Measurements from ENCODE around the gene CEP55.

CEP55 gene

DNA sequence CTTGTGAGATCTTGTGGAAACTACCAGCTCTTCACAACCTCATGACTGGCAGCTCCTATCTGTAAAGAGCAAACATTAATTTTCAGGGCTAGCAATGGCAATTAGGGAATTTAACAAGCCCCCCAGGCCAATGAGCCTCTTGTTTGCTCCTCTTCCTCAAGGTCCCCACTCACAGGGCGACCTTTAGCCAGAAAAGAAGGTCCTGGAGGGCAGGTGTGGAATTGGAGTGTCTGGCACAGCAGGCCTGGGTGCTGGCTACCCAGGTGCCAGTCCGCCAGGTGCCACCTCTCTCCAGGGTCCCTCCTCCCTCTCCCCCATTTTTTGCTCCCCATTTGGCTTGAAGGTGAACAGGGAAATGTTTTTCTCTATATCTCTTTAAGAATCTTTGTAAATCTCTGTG lies 1.9 kb upstream of the CEP55 start:
- TF ChIP-seq, protein P1, sequence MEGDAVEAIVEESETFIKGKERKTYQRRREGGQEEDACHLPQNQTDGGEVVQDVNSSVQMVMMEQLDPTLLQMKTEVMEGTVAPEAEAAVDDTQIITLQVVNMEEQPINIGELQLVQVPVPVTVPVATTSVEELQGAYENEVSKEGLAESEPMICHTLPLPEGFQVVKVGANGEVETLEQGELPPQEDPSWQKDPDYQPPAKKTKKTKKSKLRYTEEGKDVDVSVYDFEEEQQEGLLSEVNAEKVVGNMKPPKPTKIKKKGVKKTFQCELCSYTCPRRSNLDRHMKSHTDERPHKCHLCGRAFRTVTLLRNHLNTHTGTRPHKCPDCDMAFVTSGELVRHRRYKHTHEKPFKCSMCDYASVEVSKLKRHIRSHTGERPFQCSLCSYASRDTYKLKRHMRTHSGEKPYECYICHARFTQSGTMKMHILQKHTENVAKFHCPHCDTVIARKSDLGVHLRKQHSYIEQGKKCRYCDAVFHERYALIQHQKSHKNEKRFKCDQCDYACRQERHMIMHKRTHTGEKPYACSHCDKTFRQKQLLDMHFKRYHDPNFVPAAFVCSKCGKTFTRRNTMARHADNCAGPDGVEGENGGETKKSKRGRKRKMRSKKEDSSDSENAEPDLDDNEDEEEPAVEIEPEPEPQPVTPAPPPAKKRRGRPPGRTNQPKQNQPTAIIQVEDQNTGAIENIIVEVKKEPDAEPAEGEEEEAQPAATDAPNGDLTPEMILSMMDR (IDR thresholded peaks at IDR 0.05; ENCODE audit: borderline replicate concordance, insufficient read depth, low read depth, low read length): no peak
- H3K4me3 ChIP-seq (ENCODE audit: low read depth, low read length): no peak overlapping the region

DNA sequence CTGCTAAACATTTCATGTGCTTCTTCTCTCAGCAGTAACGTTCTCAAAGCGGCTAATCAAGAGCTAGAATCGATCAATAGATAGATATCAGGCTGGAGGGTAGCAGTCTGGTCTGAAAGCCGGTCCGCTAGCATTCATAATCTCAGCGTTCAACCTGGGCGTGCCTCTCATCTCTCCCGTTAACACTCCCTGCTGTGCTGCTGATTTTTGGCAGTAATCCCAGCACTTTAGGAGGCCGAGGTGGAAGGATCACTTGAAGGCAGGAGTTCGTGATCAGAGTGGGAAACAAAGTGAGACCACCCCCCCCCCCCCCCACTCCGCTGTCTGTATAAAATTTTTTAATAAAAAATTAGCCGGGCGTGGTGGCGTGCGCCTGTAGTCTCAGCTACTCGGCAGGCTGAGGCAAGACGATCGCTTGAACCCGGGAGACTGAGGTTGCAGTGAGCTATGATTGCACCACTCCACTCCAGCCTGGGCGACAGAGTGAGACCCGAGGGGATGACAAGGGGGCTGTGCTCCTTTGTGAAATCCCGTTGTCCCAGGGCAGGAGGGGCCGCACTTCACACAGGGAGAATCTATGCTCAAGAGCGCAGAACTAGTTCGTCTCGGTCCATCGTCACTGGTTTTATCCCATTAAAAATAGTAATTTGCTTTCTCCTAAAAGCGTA lies 624 bp upstream of the CEP55 start:
- H3K4me3 ChIP-seq (ENCODE audit: low read depth, low read length): peak overlapping the region; percentile 58
- TF ChIP-seq, protein P1 (IDR thresholded peaks at IDR 0.05; ENCODE audit: borderline replicate concordance, insufficient read depth, low read depth, low read length): no peak

DNA sequence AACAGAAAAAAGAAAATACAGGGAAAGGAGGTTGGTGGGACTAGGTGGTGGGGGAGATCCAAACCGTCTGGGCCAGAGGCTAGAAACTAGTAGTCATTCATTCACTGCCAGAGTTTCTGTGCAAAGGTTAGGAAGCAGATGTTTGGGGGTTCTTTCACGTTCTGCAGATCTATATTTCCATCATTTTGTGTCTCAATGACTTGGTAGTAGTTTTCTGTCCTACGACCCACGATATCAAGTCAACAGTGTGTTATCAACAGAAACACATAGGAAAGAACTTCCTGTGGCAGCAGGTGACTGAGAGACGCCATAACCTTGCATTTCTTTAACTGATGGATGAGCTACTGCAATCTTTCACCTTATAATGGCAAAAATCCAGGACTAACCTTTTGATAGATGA lies 1.8 kb downstream of the CEP55 start:
- peak overlapping the region; percentile 22 for H3K4me3 ChIP-seq (ENCODE audit: low read depth, low read length)
- TF ChIP-seq, protein P1 (IDR thresholded peaks at IDR 0.05; ENCODE audit: borderline replicate concordance, insufficient read depth, low read depth, low read length): no peak

DNA sequence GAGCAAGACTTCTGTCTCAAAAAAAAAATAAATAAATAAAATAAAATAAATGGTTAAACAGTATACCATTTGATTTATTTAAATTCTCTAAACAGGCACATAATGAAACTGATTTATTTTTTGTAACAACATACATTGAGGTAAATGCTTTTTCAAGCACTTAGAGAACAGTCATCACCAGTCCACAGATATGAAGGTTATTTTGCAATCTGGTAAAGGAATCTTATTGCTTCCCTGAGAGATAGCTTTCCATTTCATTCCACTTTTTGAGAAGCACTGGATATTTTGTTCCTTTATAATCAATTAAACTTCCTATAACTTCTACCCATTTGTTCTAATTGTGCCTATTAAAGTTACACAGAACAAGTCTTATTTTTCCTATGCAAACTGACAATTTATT lies 5.2 kb downstream of the CEP55 start:
- TF ChIP-seq, protein P1 (IDR thresholded peaks at IDR 0.05; ENCODE audit: borderline replicate concordance, insufficient read depth, low read depth, low read length): no peak
- H3K4me3 ChIP-seq (ENCODE audit: low read depth, low read length): no peak overlapping the region

DNA sequence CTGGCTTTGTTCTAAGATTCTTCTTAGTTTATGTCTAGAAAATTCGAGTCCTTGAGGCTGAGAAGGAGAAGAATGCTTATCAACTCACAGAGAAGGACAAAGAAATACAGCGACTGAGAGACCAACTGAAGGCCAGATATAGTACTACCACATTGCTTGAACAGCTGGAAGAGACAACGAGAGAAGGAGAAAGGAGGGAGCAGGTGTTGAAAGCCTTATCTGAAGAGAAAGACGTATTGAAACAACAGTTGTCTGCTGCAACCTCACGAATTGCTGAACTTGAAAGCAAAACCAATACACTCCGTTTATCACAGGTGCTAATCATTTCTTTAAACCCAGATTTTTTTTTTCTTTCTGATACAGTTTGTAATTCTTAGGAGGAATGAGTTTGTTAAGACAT lies 6.7 kb downstream of the CEP55 start:
- no peak overlapping the region for H3K4me3 ChIP-seq (ENCODE audit: low read depth, low read length)
- TF ChIP-seq, protein P1 (IDR thresholded peaks at IDR 0.05; ENCODE audit: borderline replicate concordance, insufficient read depth, low read depth, low read length): no peak

DNA sequence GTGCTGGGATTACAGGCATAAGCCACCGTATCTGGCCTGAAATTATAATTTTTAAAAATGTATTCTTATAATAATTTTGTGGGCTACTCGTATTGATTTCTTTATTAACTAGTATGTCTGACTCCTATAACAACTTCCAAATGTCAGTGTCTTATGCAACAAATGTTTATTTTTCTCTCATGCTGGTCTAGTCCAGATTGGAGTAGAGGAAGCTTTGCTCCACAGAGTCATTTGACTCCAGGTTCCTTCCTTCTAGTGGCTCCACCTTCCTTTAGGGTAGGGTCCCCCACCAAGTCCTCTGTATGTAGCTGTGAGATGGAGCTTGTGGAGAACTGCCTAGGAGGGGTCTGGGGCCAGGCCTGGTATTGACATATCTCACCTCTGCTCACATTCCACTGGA lies 8.7 kb downstream of the CEP55 start:
- H3K4me3 ChIP-seq (ENCODE audit: low read depth, low read length): no peak overlapping the region
- TF ChIP-seq, protein P1 (IDR thresholded peaks at IDR 0.05; ENCODE audit: borderline replicate concordance, insufficient read depth, low read depth, low read length): no peak

DNA sequence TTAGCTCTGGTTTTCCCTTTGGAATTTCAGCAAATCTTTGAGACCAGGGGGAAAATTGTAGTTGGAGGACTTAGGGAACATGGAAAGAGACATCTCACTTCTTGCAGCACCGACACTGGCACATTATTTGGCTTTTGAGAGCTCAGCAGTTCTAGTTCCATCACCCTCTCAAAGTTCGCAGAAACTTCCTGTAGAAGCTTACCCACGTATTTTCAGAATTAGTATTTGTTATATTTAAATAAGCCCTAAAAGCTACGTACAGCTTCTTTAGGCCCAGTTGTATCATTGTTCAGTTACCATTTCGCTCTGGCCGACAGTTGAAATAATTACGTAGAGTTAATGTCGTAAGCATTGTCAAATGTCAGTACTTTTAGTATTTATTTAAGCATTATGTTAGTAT lies 13.4 kb downstream of the CEP55 start:
- H3K4me3 ChIP-seq (ENCODE audit: low read depth, low read length): no peak overlapping the region
- TF ChIP-seq, protein P1 (IDR thresholded peaks at IDR 0.05; ENCODE audit: borderline replicate concordance, insufficient read depth, low read depth, low read length): no peak

Data from GM12875 (cell line).